Epithelial cell of esophagus (primary cell): ENCODE results near the gene RPIA.

Experiments used
- DNase-seq: peaks from one replicate; pipeline ENCODE4 v3.0.0; 2010; ENCODE audit warnings: low read depth
- H3K4me3 ChIP-seq: 2 replicates; pipeline ENCODE4 v1.5.1; 2011; ENCODE audit warnings: mild to moderate bottlenecking, low read length, control low read depth
- CTCF ChIP-seq: IDR thresholded peaks from 2 replicates; pipeline ENCODE4 v1.5.1; 2011; ENCODE audit warnings: low read depth, mild to moderate bottlenecking, low read length, control low read depth, inconsistent platforms; ENCODE audit not compliant: insufficient read depth; ENCODE audit errors: missing control alignments

RPIA gene

DNA sequence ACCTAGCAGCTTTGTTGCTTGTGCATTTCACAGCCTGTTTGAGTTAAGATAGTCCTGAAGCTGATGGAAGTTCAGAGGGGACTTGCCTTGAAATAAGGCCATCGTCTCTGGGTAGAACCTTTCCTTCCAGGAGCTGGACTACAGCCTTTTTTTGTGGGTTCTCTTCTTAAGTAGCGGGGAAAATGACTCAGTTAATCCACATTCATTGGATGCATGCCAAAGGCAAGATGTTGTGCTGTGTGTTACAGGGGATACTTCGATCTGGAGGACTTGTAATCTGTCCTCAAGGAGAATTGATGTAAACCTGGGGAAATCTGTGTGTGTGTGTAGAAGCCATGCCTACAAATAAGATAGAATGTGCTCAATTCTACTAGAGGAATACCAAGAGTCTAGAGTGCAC, 46.8 kb downstream of the RPIA start:
- peak; percentile 32 for DNase-seq
- no peak overlapping the region for H3K4me3 ChIP-seq
- TF ChIP-seq CTCF: no peak

DNA sequence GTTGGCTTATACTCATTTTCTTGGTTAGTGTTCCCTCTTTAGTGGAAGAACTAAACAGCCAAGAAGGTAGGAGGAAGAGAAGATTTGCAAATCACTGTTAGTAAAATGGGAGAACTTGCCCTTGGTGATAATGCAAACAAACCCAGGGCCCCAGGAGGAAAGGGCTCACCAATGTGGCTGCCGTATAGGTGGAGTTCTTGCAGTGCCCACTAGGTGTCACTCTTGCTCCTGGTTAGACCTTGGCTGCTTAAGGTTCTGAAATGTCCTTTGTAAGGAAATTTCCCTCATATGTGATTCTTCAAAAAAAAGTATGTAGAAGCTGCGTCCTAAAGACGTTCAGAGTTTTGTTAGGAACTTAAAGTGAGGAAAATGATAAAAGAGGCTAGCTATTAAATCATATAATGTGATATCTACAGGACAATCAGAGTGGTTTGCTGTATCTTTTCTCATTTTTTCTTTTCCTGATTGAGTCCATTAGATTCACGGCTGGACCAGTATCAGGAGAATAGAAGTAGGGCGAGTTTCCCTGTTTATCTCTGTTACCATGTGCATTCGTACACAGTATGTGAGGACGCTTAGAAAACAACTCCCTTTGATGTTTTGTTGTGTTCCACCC, 48.6 kb downstream of the RPIA start:
- peak; percentile 98 for TF ChIP-seq CTCF
- peak; percentile 70 for DNase-seq
- no peak overlapping the region for H3K4me3 ChIP-seq

- no peak overlapping the region for H3K4me3 ChIP-seq
- TF ChIP-seq CTCF: no peak
- DNase-seq: peak; percentile 33
Measured at GRCh38 chr2:88746929-88747490, 55.5 kb downstream of the RPIA start.

- no peak for TF ChIP-seq CTCF
- peak; percentile 42 for DNase-seq
- no peak overlapping the region for H3K4me3 ChIP-seq
Measured at GRCh38 chr2:88747990-88748389, 56.5 kb downstream of the RPIA start.

DNA sequence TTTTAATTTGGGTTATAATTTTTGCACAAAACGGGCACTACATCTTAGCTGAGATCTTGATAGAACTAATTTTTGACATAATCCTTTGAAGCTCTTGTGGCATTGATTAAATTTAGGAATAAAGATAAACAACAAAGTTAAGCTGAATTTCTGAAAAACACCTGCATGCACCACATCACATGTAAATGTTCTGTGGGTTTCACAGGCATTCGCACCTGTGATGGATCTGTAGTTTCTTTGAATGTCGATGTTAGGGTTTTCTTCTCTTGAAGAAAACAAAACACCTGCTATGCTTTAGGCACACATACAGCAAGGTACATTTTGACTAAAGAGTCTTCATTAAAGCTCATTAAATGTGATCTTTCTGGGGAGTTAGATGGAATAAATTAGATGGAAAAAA, 60.3 kb downstream of the RPIA start:
- no peak for DNase-seq
- no peak overlapping the region for H3K4me3 ChIP-seq
- no peak for TF ChIP-seq CTCF

DNA sequence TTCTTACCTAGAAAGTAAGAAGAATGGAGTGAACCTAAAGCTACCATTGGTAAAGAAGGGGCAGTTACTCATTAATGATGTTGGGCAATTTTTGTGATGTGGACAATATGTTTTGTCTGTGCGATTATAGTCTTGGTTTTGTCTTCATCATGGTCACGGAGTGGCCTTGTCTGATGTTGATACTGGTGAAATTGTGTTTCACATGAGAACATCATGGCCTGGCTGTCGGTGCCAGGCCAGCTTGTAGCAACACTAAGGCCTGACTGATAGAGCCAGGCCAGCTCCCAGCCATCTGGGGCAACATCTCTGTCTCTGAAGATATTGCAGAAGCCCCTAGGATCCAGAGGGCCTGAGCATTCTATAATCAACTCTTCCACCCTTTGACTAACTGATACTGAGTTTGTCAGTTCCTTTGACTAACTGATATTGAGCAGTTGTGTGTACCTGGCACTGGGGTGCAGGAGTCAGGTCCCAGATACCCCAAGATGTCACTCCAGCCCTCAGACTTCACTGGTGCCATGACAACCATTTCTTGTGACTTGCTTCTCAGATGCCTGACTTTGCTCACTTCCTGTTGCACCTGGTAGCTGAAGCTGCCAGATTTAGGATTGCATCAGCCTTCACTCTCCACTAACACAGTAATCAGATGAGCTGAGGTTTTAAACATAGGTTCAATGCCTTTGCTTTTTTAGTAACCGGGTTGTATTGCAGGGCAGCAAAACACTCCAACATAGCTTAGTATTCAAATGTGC, 62.5 kb downstream of the RPIA start:
- DNase-seq: peak; percentile 52
- no peak overlapping the region for H3K4me3 ChIP-seq
- TF ChIP-seq CTCF: no peak
